Breast epithelium (tissue), 3 donors: Measurements from ENCODE around the gene KCNJ9.

Source experiments
- CTCF ChIP-seq, 3 donors: fragments of 450-650 bp; IDR thresholded peaks; one replicate each; pipeline ENCODE4 v1.5.1; 2016 to 2017; ENCODE audit warnings: antibody characterized with exemption in 3 of 3, mild to moderate bottlenecking in 3 of 3, moderate library complexity in 3 of 3
- POLR2A ChIP-seq: fragments of 450-650 bp; IDR thresholded peaks from one replicate; pipeline ENCODE4 v1.6.1; 2016; ENCODE audit warnings: antibody characterized with exemption, mild to moderate bottlenecking, moderate library complexity
- POLR2AphosphoS5 ChIP-seq, 3 donors: sonication (generic); formaldehyde crosslinking; IDR thresholded peaks; one replicate each; pipeline ENCODE4 v1.6.1; 2017; ENCODE audit warnings: antibody characterized with exemption in 3 of 3

- TF ChIP-seq CTCF (IDR thresholded peaks at IDR 0.05) (no peak), POLR2A (no peak), POLR2AphosphoS5 (IDR thresholded peaks at IDR 0.05) (no peak)
These were observed 27.6 kb upstream of the KCNJ9 start for GRCh38 chr1:160053548-160054365.
